Activated effector memory CD4-positive, alpha-beta T cell treated with anti-CD3 and anti-CD28 coated beads, Interleukin-2, amount 50 U/mL, for 16 hours (primary cell): ENCODE measurements around the gene TNFAIP3.

Experiments used
- DNase-seq: peaks from one replicate; pipeline ENCODE4 v3.0.0-alpha.2; 2020

TNFAIP3 gene

DNA sequence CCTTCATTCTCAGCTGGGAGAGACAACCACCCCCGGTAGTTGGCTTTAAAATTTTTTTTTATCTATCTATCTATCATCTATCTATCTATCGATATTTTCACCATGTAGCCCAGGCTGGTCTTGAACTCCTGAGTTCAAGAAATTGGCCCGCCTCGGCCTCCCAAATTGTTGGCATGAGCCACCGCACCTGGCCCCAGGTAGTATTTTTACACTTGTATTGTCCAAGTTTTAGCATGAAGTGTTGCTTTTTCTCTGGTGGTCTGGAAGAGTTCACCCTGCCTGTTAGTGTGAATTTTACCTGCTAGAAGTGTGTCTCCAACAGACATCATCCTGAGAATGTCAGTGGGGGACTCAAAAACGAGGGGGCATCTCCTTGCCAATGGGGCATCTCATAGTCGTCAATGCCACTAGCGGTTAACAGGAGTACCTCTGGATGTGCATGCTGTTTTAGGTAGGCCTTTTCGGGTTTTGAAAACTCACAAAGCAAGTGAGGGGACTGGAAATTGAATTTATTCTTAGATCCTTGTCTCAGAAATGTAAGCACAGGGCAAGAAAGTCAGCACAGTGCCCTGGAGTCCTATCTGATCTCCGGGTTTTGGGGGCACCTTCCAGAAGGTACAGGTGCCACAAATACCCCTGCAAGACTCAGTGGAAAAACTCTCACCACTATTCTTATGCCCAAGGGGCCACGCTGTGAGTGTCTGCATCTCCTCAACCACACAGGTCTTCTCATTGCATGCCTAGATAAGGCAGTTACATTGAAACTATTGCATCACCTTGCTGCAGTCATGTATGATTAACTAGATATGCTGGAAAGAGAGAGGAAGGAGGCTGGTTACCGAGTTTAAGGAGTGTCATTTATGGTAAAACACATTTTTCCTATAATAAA is 37.1 kb downstream of the TNFAIP3 start:
- peak; percentile 77 for DNase-seq

- peak; percentile 93 for DNase-seq
These were observed 38.0 kb downstream of the TNFAIP3 start for GRCh38 chr6:137904822-137905617.

DNA sequence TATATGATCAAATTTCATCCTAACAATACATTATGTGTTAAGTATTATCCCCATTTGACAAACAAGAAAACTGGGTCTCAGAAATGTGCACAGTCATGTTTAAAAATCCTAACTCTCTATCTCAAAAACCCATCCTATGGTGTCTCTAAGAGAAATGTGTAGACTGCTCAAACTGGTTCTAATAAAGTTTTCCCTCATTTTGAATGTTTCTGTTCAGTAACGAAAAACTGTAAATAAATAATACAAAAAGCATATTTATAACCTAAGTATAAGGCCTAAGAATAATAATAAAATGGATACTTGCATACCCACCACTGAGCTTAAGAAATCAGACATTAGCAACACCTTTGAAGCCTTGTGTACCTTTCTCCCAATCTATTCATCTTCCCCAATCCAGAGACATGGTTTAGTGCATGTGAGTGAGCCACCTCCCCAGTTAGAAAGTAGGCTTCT is 39.0 kb downstream of the TNFAIP3 start:
- no peak for DNase-seq

- no peak for DNase-seq
These were observed 40.1 kb downstream of the TNFAIP3 start for GRCh38 chr6:137907170-137907569.

GRCh38 chr6:137909533-137909932 is 42.5 kb downstream of the TNFAIP3 start:
- no peak for DNase-seq

DNA sequence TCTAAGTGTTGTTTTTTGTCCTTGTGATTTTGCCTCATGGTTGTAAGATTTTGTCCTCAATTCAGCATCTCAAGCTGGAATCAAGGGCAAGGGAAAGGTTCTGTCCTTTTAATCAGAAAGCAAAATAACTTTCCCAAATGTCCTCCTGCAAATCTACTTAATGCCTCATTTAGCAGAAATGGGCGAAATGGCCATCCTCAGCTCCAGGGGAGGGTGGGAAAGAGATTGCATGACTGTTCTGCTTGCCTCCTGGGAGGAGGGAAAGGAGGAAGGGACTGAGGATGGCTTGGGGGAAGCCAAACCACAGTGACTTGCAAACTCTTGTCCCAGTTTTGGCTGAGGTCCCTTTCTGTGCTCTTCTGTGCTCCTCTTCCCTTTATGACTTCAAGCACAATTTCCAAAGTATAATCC is 43.4 kb downstream of the TNFAIP3 start:
- DNase-seq = no peak

- no peak for DNase-seq
These were observed 43.9 kb downstream of the TNFAIP3 start for GRCh38 chr6:137910843-137911456.

GRCh38 chr6:137911675-137912191 is 44.7 kb downstream of the TNFAIP3 start:
- DNase-seq = no peak

GRCh38 chr6:137912813-137913212 is 45.8 kb downstream of the TNFAIP3 start:
- DNase-seq = no peak

- DNase-seq = no peak
These were observed 46.4 kb downstream of the TNFAIP3 start for GRCh38 chr6:137913434-137913833.

DNA sequence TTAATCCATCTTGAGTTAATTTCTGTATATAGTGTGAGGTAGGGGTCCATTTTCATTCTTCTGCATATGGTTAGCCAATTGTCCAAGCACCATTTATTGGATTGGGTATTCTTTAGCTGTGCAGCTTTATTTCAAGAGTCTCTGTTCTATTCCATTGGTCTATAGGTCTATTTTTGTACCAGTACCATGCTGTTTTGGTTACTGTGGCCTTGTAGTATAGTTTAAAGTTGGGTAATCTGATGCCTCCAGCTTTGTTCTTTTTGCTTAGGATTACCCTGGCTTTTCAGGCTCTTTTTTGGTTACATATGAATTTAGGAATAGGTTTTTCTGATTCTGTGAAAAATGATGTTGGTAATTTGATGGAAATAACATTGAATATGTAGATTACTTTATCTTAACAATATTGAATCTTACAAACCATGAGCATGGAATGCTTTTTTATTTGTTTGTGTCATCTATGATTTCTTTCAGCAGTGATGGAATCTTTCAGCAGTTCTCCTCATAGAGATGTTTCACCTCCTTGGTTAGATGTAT is 47.0 kb downstream of the TNFAIP3 start:
- no peak for DNase-seq

DNA sequence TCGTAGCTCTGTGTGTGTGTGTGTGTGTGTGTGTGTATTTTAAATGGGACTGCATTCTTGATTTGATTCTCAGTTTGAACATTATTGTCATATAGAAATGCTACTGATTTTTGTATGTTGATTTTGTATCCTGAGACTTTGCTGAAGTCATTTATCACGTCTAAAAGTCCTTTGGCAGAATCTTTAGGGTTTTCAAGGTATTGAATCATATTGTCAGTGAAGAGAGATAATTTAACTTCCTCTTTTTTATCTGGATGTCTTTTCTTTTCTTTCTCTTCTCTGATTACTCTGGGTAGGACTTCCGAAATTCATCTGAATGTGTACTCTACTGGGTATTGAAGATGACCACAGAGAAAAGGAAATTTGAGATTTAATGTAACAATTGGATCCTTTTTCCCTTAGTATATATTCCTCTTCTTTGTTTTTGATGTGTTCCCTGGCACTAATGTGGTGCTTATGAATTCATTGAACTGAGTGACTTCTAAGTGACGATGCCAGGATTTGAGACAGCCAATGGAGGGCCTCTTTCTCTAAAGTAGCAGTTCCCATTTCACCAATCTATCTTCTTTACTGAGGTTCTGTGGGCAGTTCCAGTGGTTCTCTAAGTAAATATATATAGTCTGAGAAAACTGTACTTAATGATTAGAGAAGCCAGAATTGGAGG is 47.6 kb downstream of the TNFAIP3 start:
- DNase-seq = no peak

GRCh38 chr6:137915790-137916189 is 48.7 kb downstream of the TNFAIP3 start:
- no peak for DNase-seq

DNA sequence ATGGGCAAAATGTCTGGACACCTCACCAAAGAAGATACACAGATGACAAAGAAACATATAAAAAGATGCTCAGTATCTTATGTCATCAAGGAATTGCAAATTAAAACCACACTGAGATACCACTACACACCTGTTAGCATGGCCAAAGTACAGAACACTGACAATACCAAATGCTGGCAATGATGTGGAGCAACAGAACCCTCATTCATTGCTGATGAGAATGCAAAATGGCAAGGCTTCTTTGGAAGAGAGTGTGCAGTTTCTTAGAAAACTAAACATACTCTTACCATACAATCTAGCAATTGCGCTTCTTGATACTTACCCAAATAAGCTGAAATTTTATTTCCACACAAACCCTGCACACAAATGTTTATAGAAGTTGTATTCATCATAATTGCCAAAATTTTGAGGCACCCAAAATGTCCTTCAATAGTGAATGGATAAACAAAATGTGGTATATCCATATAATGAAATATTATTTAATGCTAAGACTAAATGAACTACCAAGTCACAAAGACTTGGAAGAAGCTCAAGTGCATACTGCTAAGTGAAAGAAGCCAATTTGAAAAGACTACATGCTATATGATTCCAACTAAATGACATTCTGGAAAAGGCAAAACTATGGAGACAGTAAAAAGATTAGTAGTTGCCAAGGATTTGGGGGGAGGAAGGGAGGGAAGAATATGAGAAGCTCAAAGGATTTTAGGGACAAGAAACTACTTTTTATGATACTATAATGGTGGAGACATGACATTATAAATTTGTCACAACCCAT is 50.7 kb downstream of the TNFAIP3 start:
- DNase-seq = no peak

GRCh38 chr6:137919502-137919823 is 52.4 kb downstream of the TNFAIP3 start:
- no peak for DNase-seq

DNA sequence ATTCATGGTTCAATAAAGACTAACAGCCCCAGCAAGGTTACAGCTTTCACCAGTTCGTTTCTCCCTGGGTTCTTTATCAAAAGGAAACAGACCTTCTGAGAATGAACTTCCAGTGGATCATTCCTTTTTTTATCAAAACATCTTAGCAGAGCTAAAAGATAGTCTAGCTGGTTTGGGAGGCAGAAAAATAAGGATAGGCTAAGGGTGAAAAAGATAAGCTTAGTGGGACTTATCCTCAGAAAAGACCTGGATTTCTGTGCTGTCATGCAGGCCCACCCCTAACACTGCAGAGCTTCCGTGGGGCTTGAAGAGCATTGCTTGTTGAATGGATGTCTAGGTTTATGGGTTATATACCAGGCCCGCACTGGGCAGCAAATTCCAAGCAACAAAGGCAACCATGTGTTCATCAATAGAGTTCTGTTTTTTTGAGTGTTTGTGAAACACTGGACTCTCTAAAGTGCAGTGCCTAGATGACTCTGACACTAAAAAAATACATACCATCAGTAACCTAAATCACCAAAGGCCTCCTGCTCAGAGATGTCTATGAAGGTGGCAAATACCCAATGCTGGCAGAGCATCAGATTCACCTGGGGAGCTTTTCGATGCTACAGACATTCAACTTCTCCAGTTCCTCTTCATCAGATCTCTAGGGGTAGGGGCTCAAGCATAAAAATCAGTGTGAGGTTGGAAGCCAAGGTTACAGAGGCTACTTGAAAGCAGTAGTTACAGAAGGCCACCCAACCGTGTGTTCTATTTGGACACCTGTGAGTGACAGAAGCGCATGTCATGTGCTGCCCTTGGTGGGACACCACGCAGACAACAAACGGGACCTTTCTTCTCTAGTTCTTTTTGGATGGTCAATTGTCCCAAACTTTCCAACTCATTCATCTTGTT is 53.0 kb downstream of the TNFAIP3 start:
- DNase-seq = no peak

DNA sequence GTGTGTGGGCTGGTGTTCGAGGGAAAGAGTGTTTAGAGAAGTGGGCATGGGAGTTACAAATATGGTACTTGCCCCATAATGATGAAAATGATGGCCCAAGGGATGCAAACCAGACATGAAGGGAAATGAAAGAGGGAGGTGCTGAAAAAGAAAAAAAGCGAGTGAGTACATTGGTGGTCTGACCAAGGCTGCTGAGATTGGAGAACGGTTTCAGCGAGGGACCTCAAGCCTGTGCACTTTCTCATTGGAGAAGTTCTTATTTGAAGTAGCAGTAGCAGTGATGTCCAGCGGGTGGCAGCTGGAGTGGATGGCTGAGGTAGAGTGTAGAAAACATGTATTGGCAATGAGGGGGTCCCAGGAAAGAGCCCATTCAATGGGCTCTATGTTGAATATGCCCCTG is 54.8 kb downstream of the TNFAIP3 start:
- no peak for DNase-seq

DNA sequence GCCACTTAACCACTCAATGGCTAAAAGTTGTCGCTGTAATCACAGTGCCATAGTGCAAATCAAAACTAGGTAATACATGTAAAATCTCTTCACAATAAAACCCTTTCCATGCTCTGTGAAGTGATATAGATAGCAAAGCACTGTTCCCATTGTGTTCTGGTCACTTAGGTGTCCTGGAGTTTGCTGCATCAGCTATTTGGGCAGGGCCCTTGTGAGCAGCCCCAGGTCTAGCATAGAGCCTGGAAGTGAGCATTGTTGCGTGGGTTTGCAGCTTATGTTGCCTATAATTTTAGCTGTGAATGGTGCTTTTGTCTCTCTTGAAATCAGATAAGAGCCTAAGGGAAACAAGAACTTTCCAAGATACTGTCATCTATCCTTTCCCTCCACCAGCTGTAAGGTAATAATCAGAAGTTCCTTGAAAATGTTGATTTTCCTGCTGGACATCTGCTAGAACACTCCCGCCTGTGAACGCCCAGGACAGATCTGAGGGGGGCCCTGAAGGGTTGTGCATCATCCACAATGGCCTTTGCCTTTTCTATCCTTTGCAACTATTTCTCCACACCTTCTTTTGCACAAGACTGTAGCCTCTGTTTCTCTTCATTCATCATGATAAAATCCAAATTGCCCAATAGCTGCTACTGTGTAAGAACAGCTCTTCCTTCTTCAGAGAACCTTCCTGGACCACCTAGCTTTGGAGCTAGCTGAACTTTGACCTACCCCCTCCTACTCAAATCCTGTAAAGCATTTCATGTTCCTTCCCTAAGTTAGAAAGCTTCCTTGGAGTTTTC is 57.0 kb downstream of the TNFAIP3 start:
- DNase-seq = no peak

DNA sequence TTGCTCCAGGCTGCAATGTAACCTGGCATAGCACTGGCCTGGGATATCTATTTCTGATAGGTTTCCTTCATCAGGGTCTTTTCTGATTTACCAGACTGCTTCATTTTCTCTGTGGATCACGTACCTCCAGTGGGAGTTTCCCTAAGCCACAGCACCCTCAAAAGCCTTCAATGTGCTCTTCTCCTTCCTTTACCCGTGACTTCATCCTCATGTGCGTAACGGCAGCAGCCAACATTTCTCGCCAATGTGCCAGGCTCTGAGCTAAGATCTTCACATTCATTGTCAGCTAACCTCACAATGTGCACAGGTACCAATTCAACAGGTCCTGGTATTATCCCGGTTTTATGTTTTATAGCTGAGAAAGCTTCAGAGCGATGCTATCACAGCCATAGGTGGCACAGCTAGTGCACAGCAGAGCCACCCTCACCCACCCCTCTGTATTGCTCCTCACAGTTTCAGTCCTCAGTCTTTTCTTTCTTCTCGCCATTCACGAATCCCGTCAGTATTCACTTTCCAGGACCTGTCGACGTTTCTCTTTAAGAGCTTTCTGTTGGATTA is 58.2 kb downstream of the TNFAIP3 start:
- no peak for DNase-seq
